HepG2 (cell line): ENCODE measurements around the gene WNT5B. TPM values are rescaled to one million over a fixed set of nuclear protein-coding genes. Genes with fewer than 3 reads are reported as not detected.

Source experiments
- DNMT3B ChIP-seq: conservative IDR thresholded peaks from 2 replicates; pipeline ENCODE4 v1.6.1; 2016; ENCODE audit warnings: missing biosample characterization, control low read depth
- ELF4 ChIP-seq: sonication (generic); formaldehyde crosslinking; IDR thresholded peaks from 2 replicates; pipeline ENCODE4 v1.5.0; 2020; ENCODE audit warnings: missing genetic modification reagents, mild to moderate bottlenecking, moderate library complexity, borderline replicate concordance
- GTF3A ChIP-seq: sonication (generic); formaldehyde crosslinking; conservative IDR thresholded peaks from 2 replicates; pipeline ENCODE4 v1.4.0; 2020; ENCODE audit warnings: mild to moderate bottlenecking, missing genetic modification reagents
- MED13 ChIP-seq: sonication (generic); formaldehyde crosslinking; IDR thresholded peaks from 2 replicates; pipeline ENCODE4 v1.5.0; 2020; ENCODE audit warnings: missing genetic modification reagents
- MIER2 ChIP-seq: IDR thresholded peaks from 2 replicates; pipeline ENCODE4 v1.6.1; 2016; ENCODE audit warnings: missing biosample characterization, missing genetic modification reagents
- RARG ChIP-seq: sonication (generic); formaldehyde crosslinking; IDR thresholded peaks from 2 replicates; pipeline ENCODE4 v1.4.0; 2020; ENCODE audit warnings: low read depth, mild to moderate bottlenecking, missing genetic modification reagents
- SOX6 ChIP-seq, 2 experiments: fragments of 450-650 bp in 1 of 2; sonication (generic) in 1 of 2; formaldehyde crosslinking in 1 of 2; IDR thresholded peaks; 2 replicates each; pipeline versions ENCODE4 v1.4.0 to v1.6.1; 2017 to 2020; ENCODE audit warnings: antibody characterized with exemption in 1 of 2, mild to moderate bottlenecking in 1 of 2, missing genetic modification reagents in 1 of 2
- TBL1XR1 ChIP-seq: fragments of 150-350 bp; IDR thresholded peaks from 2 replicates; pipeline ENCODE4 v1.6.1; 2014; ENCODE audit warnings: borderline replicate concordance, low read length; ENCODE audit not compliant: partially characterized antibody
- ZFP1 ChIP-seq: IDR thresholded peaks from 2 replicates; pipeline ENCODE4 v1.6.1; 2016
- ZMYM4 ChIP-seq: sonication (generic); formaldehyde crosslinking; IDR thresholded peaks from 2 replicates; pipeline ENCODE4 v1.8.1; 2023; ENCODE audit warnings: mild to moderate bottlenecking, missing genetic modification reagents
- ZNF274 ChIP-seq: sonication (generic); formaldehyde crosslinking; IDR thresholded peaks from 2 replicates; pipeline ENCODE4 v1.5.1; 2020; ENCODE audit warnings: mild to moderate bottlenecking, missing genetic modification reagents
- ZNF747 ChIP-seq: sonication (generic); formaldehyde crosslinking; IDR thresholded peaks from 2 replicates; pipeline ENCODE4 v1.8.1; 2023; ENCODE audit warnings: missing genetic modification reagents, mild to moderate bottlenecking, borderline replicate concordance
- ZNF777 ChIP-seq: sonication (generic); formaldehyde crosslinking; IDR thresholded peaks from 2 replicates; pipeline ENCODE4 v1.4.0; 2020; ENCODE audit warnings: missing genetic modification reagents
- polyA plus RNA-seq, 8 experiments: library from polyadenylated mRNA; depleted of rRNA in 3 of 8; stranded (reverse) in 7 of 8; unstranded in 1 of 8; fragments of >200 nt; fragmentation: Illumina TruSeq in 4 of 8; extraction: Trizol in 4 of 8; gene quantifications; 2 replicates each; pipeline versions ENCODE4 v1.2.1 to v1.2.3, GENCODE V29; 2011 to 2016; ENCODE audit warnings: low read depth in 4 of 8, missing spikeins in 1 of 8, mixed read lengths in 1 of 8; ENCODE audit not compliant: insufficient read depth in 1 of 8
- total RNA-seq, 5 experiments: library from RNA; depleted of rRNA; stranded (reverse); fragments of >200 nt; fragmentation: Illumina TruSeq; extraction: Trizol; gene quantifications; 2 replicates each; pipeline ENCODE4 v1.2.3, GENCODE V29; 2016; ENCODE audit warnings: low read depth in 1 of 5
- TF ChIP-seq, protein P1 (sequence below): sonication (generic); formaldehyde crosslinking; IDR thresholded peaks from 2 replicates; pipeline ENCODE4 v1.8.1; 2022; ENCODE audit warnings: mild to moderate bottlenecking, missing genetic modification reagents
- TF ChIP-seq, protein P2 (sequence below): sonication (generic); formaldehyde crosslinking; IDR thresholded peaks from 2 replicates; pipeline ENCODE4 v1.4.0; 2020; ENCODE audit warnings: missing genetic modification reagents, mild to moderate bottlenecking, borderline replicate concordance
- TF ChIP-seq, protein P3 (sequence below): sonication (generic); formaldehyde crosslinking; conservative IDR thresholded peaks from 2 replicates; pipeline ENCODE4 v1.4.0; 2020; ENCODE audit warnings: missing genetic modification reagents
- TF ChIP-seq, protein P4 (sequence below): sonication (generic); formaldehyde crosslinking; IDR thresholded peaks from 2 replicates; pipeline ENCODE4 v1.8.1; 2022; ENCODE audit warnings: low read depth, mild to moderate bottlenecking, missing genetic modification reagents
- TF ChIP-seq, protein P5 (sequence below): sonication (generic); formaldehyde crosslinking; IDR thresholded peaks from 2 replicates; pipeline ENCODE4 v1.4.0; 2020; ENCODE audit warnings: missing genetic modification reagents
- TF ChIP-seq, protein P6 (sequence below): sonication (generic); formaldehyde crosslinking; IDR thresholded peaks from 2 replicates; pipeline ENCODE4 v1.4.0; 2020; ENCODE audit warnings: missing genetic modification reagents

Gene WNT5B
- total and polyA plus RNA-seq, 2 of the 13 experiments (the other 11 are each of a cell fraction or from before 2014, with no cell fraction given): 0.04 TPM; not detected in 1

DNA sequence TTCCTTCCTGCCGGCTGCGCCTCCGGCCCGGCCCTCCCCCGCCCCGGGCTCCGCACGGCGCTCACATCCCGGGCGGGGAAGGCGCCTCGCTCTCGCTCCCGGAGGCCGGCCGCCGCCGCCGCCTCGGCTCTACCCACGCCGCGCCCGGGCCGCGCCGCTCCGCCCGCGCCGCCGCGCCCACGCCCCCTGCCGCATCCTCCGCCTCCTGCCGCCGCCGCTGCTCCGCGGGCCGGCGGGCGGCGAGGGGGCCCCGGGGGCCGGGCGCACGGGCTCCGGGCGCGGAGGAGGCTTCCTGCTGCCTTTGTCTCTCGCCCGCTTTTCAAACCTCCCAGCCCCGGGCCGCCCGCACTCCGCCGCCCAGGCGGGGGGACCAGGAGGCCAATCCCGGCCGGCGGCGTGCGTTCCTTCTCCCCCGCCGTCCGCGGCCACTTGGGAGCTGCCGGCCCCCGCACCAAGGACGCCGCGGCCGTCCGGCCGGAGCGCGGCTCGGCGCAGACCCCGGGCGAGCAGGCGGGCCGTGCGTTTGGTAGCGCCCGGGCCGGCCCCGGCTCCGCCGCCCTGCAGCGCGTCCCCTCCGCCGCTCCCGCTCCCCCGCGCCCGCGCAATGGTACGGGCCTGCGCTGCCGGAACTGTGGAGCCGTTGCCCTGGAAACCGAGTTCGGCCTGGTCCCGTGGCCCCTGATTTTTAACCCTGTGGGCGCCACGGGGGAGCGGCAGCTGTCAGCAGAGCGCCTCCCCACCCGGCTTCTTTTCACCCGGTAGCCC lies 34.6 kb upstream of the WNT5B start, which contains the start of gene FBXL14 (continued):
- TF ChIP-seq, protein P1, sequence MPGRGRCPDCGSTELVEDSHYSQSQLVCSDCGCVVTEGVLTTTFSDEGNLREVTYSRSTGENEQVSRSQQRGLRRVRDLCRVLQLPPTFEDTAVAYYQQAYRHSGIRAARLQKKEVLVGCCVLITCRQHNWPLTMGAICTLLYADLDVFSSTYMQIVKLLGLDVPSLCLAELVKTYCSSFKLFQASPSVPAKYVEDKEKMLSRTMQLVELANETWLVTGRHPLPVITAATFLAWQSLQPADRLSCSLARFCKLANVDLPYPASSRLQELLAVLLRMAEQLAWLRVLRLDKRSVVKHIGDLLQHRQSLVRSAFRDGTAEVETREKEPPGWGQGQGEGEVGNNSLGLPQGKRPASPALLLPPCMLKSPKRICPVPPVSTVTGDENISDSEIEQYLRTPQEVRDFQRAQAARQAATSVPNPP (CRISPR knock-in tag): no peak
- TF ChIP-seq ZNF777 (CRISPR knock-in tag) (peak; percentile 47; the same call in 1 of the 2 replicates), SOX6 (IDR thresholded peaks at IDR 0.05) (no peak), SOX6 (CRISPR knock-in tag; IDR thresholded peaks at IDR 0.05) (no peak), ZNF274 (no peak), MED13 (CRISPR knock-in tag) (no peak), ZMYM4 (CRISPR knock-in tag) (peak; percentile 44; the same call in 1 of the 2 replicates), RARG (CRISPR knock-in tag) (no peak), ELF4 (CRISPR knock-in tag) (no peak), MIER2 (CRISPR knock-in tag) (no peak), ZFP1 (CRISPR knock-in tag) (no peak), ZNF747 (no peak), TBL1XR1 (no peak), GTF3A (no peak), DNMT3B (CRISPR knock-in tag) (no peak)
- TF ChIP-seq, protein P2, sequence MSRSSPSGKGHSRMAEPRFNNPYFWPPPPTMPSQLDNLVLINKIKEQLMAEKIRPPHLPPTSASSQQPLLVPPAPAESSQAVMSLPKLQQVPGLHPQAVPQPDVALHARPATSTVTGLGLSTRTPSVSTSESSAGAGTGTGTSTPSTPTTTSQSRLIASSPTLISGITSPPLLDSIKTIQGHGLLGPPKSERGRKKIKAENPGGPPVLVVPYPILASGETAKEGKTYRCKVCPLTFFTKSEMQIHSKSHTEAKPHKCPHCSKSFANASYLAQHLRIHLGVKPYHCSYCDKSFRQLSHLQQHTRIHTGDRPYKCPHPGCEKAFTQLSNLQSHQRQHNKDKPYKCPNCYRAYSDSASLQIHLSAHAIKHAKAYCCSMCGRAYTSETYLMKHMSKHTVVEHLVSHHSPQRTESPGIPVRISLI (CRISPR knock-in tag): no peak
- TF ChIP-seq, protein P3, sequence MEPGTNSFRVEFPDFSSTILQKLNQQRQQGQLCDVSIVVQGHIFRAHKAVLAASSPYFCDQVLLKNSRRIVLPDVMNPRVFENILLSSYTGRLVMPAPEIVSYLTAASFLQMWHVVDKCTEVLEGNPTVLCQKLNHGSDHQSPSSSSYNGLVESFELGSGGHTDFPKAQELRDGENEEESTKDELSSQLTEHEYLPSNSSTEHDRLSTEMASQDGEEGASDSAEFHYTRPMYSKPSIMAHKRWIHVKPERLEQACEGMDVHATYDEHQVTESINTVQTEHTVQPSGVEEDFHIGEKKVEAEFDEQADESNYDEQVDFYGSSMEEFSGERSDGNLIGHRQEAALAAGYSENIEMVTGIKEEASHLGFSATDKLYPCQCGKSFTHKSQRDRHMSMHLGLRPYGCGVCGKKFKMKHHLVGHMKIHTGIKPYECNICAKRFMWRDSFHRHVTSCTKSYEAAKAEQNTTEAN (CRISPR knock-in tag): no peak
- TF ChIP-seq, protein P4, sequence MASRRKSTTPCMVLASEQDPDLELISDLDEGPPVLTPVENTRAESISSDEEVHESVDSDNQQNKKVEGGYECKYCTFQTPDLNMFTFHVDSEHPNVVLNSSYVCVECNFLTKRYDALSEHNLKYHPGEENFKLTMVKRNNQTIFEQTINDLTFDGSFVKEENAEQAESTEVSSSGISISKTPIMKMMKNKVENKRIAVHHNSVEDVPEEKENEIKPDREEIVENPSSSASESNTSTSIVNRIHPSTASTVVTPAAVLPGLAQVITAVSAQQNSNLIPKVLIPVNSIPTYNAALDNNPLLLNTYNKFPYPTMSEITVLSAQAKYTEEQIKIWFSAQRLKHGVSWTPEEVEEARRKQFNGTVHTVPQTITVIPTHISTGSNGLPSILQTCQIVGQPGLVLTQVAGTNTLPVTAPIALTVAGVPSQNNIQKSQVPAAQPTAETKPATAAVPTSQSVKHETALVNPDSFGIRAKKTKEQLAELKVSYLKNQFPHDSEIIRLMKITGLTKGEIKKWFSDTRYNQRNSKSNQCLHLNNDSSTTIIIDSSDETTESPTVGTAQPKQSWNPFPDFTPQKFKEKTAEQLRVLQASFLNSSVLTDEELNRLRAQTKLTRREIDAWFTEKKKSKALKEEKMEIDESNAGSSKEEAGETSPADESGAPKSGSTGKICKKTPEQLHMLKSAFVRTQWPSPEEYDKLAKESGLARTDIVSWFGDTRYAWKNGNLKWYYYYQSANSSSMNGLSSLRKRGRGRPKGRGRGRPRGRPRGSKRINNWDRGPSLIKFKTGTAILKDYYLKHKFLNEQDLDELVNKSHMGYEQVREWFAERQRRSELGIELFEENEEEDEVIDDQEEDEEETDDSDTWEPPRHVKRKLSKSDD (CRISPR knock-in tag): no peak
- TF ChIP-seq, protein P5, sequence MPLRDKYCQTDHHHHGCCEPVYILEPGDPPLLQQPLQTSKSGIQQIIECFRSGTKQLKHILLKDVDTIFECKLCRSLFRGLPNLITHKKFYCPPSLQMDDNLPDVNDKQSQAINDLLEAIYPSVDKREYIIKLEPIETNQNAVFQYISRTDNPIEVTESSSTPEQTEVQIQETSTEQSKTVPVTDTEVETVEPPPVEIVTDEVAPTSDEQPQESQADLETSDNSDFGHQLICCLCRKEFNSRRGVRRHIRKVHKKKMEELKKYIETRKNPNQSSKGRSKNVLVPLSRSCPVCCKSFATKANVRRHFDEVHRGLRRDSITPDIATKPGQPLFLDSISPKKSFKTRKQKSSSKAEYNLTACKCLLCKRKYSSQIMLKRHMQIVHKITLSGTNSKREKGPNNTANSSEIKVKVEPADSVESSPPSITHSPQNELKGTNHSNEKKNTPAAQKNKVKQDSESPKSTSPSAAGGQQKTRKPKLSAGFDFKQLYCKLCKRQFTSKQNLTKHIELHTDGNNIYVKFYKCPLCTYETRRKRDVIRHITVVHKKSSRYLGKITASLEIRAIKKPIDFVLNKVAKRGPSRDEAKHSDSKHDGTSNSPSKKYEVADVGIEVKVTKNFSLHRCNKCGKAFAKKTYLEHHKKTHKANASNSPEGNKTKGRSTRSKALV (CRISPR knock-in tag): no peak
- TF ChIP-seq, protein P6, sequence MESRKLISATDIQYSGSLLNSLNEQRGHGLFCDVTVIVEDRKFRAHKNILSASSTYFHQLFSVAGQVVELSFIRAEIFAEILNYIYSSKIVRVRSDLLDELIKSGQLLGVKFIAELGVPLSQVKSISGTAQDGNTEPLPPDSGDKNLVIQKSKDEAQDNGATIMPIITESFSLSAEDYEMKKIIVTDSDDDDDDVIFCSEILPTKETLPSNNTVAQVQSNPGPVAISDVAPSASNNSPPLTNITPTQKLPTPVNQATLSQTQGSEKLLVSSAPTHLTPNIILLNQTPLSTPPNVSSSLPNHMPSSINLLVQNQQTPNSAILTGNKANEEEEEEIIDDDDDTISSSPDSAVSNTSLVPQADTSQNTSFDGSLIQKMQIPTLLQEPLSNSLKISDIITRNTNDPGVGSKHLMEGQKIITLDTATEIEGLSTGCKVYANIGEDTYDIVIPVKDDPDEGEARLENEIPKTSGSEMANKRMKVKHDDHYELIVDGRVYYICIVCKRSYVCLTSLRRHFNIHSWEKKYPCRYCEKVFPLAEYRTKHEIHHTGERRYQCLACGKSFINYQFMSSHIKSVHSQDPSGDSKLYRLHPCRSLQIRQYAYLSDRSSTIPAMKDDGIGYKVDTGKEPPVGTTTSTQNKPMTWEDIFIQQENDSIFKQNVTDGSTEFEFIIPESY (CRISPR knock-in tag): no peak
